ENCODE results near the gene CCSER2.
"Not testable (repeated sequence)": the region's sequence is repeated elsewhere in the genome, so short reads cannot be mapped to it uniquely, and the experiment has no call there.

The CCSER2 gene

GRCh38 chr10:84524435-84524834 lies 196.0 kb downstream of the CCSER2 start:
- peaks cover 16% of the 10 kb centered on the region for H3K4me1 ChIP-seq (ENCODE audit: insufficient read depth, low read length)
- peaks cover 16% of the 10 kb centered on the region; the same call in 1 of the 2 replicates for H3K9me3 ChIP-seq (ENCODE audit: control insufficient read depth, insufficient read depth, low read length)
- H3K36me3 ChIP-seq (ENCODE audit: insufficient read depth, low read length), result no peaks in the 10 kb centered on the region
- H3K9ac ChIP-seq (ENCODE audit: low read depth, low read length), result no peak overlapping the region

DNA sequence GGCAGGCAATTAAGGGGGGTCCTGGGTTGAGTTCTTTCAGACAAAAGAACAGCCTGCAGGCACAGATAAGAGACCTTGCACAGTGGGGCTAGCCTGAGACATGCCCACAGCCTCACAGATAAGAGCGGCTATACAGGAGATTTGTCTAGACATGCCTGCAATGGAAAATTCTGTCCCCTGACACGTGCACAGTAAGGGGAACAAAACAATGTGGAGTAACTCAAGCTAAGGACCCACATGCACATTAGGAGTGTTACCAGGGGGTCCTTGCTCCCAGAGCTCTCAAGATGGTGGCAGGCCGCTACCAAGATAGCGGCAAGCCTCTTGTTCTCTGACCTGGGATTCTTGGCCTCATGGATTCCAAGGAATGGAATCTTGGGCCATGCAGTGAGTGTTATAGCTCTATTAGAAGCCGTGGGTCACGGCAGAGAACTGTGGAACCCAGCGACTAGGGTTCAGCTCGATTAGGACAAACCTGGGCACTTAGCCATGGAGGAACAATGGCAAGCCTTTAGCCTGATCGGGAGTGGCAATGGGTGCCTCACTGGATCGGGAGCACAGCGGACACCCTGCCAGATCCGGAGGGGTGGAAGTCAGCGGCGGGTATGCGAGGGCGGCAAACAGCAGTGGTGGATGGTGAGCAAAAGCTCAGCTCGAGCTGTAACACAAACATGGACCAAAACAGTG lies 196.9 kb downstream of the CCSER2 start:
- Histone ChIP-seq H3K9me3 (ENCODE audit: control insufficient read depth, insufficient read depth, low read length) (peaks cover 16% of the 10 kb centered on the region; the same call in 1 of the 2 replicates), H3K4me1 (ENCODE audit: insufficient read depth, low read length) (peaks cover 16% of the 10 kb centered on the region), H3K9ac (ENCODE audit: low read depth, low read length) (no peak overlapping the region), H3K36me3 (ENCODE audit: insufficient read depth, low read length) (no peaks in the 10 kb centered on the region)

DNA sequence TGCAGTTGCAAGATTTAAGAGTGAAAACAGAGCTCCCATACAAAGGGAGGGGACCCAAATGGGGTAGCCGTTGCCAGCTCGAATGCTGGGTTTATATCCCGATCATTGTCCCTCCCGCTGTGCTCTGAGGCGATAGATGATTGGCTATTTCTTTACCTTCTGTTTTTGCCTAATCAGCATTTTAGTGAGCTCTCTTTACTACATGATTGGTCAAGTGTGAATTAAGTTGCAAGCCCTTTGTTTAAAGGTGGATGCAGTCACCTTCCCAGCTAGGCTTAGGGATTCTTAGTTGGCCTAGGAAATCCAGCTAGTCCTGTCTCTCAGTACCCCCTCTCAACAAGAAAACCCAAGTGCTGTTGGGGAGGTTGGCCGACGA lies 197.4 kb downstream of the CCSER2 start:
- H3K9me3 ChIP-seq (ENCODE audit: control insufficient read depth, insufficient read depth, low read length), result peaks cover 16% of the 10 kb centered on the region; the same call in 1 of the 2 replicates
- H3K36me3 ChIP-seq (ENCODE audit: insufficient read depth, low read length); H3K9ac ChIP-seq (ENCODE audit: low read depth, low read length): not testable (repeated sequence)
- H3K4me1 ChIP-seq (ENCODE audit: insufficient read depth, low read length), result peaks cover 13% of the 10 kb centered on the region

- peaks cover 16% of the 10 kb centered on the region; the same call in 1 of the 2 replicates for H3K9me3 ChIP-seq (ENCODE audit: control insufficient read depth, insufficient read depth, low read length)
- not testable (repeated sequence) for H3K9ac ChIP-seq (ENCODE audit: low read depth, low read length); H3K36me3 ChIP-seq (ENCODE audit: insufficient read depth, low read length); H3K4me1 ChIP-seq (ENCODE audit: insufficient read depth, low read length)
These were observed 199.0 kb downstream of the CCSER2 start for GRCh38 chr10:84527386-84527785.

GRCh38 chr10:84528526-84528925 lies 200.1 kb downstream of the CCSER2 start:
- H3K4me1 ChIP-seq (ENCODE audit: insufficient read depth, low read length); H3K9ac ChIP-seq (ENCODE audit: low read depth, low read length); H3K36me3 ChIP-seq (ENCODE audit: insufficient read depth, low read length): not testable (repeated sequence)
- peaks cover 16% of the 10 kb centered on the region; the same call in 1 of the 2 replicates for H3K9me3 ChIP-seq (ENCODE audit: control insufficient read depth, insufficient read depth, low read length)

GRCh38 chr10:84530724-84531325 lies 202.4 kb downstream of the CCSER2 start:
- Histone ChIP-seq H3K36me3 (ENCODE audit: insufficient read depth, low read length) (no peaks in the 10 kb centered on the region; the same call in 1 of the 2 replicates), H3K9me3 (ENCODE audit: control insufficient read depth, insufficient read depth, low read length) (peaks cover 7% of the 10 kb centered on the region; the same call in 1 of the 2 replicates), H3K9ac (ENCODE audit: low read depth, low read length) (no peak overlapping the region), H3K4me1 (ENCODE audit: insufficient read depth, low read length) (0 out of 2 replicates have a peak, but pooled peaks cover 3% of the 10 kb centered on the region)

- H3K36me3 ChIP-seq (ENCODE audit: insufficient read depth, low read length), result no peaks in the 10 kb centered on the region; the same call in 1 of the 2 replicates
- no peak overlapping the region for H3K9ac ChIP-seq (ENCODE audit: low read depth, low read length)
- H3K4me1 ChIP-seq (ENCODE audit: insufficient read depth, low read length), result peaks cover 3% of the 10 kb centered on the region; the same call in 1 of the 2 replicates
- H3K9me3 ChIP-seq (ENCODE audit: control insufficient read depth, insufficient read depth, low read length), result peaks cover 2% of the 10 kb centered on the region; the same call in 1 of the 2 replicates
These were observed 203.0 kb downstream of the CCSER2 start for GRCh38 chr10:84531396-84531795.

DNA sequence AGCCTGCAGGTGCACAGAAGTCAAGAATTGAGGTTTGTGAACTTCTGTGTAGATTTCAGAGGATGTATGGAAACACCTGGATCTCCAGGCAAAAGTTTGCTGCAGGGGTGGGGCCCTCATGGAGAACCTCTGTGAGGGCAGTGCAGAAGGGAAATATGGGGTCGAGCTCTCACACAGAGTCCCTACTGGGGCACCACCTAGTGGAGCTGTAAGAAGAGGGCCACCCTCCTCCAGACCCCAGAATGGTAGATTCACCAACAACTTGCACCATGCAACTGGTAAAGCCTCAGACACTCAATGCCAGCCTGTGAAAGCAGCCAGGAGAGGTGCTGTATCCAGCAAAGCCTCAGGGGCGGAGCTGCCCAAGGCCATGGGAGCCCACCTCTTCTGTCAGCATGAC lies 205.8 kb downstream of the CCSER2 start:
- H3K9me3 ChIP-seq (ENCODE audit: control insufficient read depth, insufficient read depth, low read length), result no peaks in the 10 kb centered on the region
- no peaks in the 10 kb centered on the region; the same call in 1 of the 2 replicates for H3K36me3 ChIP-seq (ENCODE audit: insufficient read depth, low read length)
- H3K9ac ChIP-seq (ENCODE audit: low read depth, low read length), result no peak overlapping the region
- H3K4me1 ChIP-seq (ENCODE audit: insufficient read depth, low read length), result peaks cover 7% of the 10 kb centered on the region

GRCh38 chr10:84537447-84537931 lies 209.1 kb downstream of the CCSER2 start:
- H3K9me3 ChIP-seq (ENCODE audit: control insufficient read depth, insufficient read depth, low read length), result no peaks in the 10 kb centered on the region
- H3K4me1 ChIP-seq (ENCODE audit: insufficient read depth, low read length), result peaks cover 7% of the 10 kb centered on the region
- H3K36me3 ChIP-seq (ENCODE audit: insufficient read depth, low read length), result no peaks in the 10 kb centered on the region; the same call in 1 of the 2 replicates
- no peak overlapping the region for H3K9ac ChIP-seq (ENCODE audit: low read depth, low read length)

- peaks cover 7% of the 10 kb centered on the region for H3K4me1 ChIP-seq (ENCODE audit: insufficient read depth, low read length)
- H3K36me3 ChIP-seq (ENCODE audit: insufficient read depth, low read length), result no peaks in the 10 kb centered on the region; the same call in 1 of the 2 replicates
- H3K9me3 ChIP-seq (ENCODE audit: control insufficient read depth, insufficient read depth, low read length), result no peaks in the 10 kb centered on the region
- no peak overlapping the region for H3K9ac ChIP-seq (ENCODE audit: low read depth, low read length)
These were observed 209.6 kb downstream of the CCSER2 start for GRCh38 chr10:84538036-84538435.

DNA sequence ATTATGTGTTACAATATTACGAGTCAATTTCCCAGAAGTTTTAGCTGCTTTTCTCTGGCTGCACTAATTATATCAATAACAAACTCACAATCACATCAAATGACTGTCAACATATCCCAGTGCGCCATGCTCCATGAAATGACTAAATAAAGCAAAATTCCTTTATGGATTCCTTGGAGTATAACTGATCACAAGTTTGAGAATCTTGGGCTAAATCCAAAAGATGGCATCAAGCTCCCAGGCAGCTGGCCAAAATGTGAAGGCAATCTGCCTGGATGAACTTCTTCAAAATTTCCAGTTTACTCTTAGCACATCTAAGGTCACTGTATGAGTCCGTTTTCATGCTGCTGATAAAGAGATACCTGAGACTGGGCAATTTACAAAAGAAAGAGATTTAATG lies 210.8 kb downstream of the CCSER2 start:
- no peaks in the 10 kb centered on the region; the same call in 1 of the 2 replicates for H3K36me3 ChIP-seq (ENCODE audit: insufficient read depth, low read length)
- H3K9ac ChIP-seq (ENCODE audit: low read depth, low read length), result no peak overlapping the region
- no peaks in the 10 kb centered on the region for H3K9me3 ChIP-seq (ENCODE audit: control insufficient read depth, insufficient read depth, low read length)
- peaks cover 7% of the 10 kb centered on the region for H3K4me1 ChIP-seq (ENCODE audit: insufficient read depth, low read length)

- H3K9ac ChIP-seq (ENCODE audit: low read depth, low read length), result no peak overlapping the region
- H3K36me3 ChIP-seq (ENCODE audit: insufficient read depth, low read length), result no peaks in the 10 kb centered on the region
- H3K9me3 ChIP-seq (ENCODE audit: control insufficient read depth, insufficient read depth, low read length), result no peaks in the 10 kb centered on the region
- H3K4me1 ChIP-seq (ENCODE audit: insufficient read depth, low read length), result peaks cover 4% of the 10 kb centered on the region
These were observed 211.7 kb downstream of the CCSER2 start for GRCh38 chr10:84540022-84540616.

GRCh38 chr10:84540617-84541288 lies 212.4 kb downstream of the CCSER2 start:
- H3K9ac ChIP-seq (ENCODE audit: low read depth, low read length), result peak overlapping the region; percentile 31; the same call in 1 of the 2 replicates
- no peaks in the 10 kb centered on the region for H3K36me3 ChIP-seq (ENCODE audit: insufficient read depth, low read length)
- peaks cover 4% of the 10 kb centered on the region for H3K4me1 ChIP-seq (ENCODE audit: insufficient read depth, low read length)
- no peaks in the 10 kb centered on the region for H3K9me3 ChIP-seq (ENCODE audit: control insufficient read depth, insufficient read depth, low read length)

- Histone ChIP-seq H3K36me3 (ENCODE audit: insufficient read depth, low read length) (no peaks in the 10 kb centered on the region), H3K4me1 (ENCODE audit: insufficient read depth, low read length) (peaks cover 4% of the 10 kb centered on the region), H3K9ac (ENCODE audit: low read depth, low read length) (peak overlapping the region; percentile 31; the same call in 1 of the 2 replicates), H3K9me3 (ENCODE audit: control insufficient read depth, insufficient read depth, low read length) (no peaks in the 10 kb centered on the region)
These were observed 212.9 kb downstream of the CCSER2 start for GRCh38 chr10:84541289-84541637.
